ENCODE results near the gene TMEM17. TPM values are rescaled to one million over a fixed set of nuclear protein-coding genes. Genes with fewer than 3 reads are reported as not detected.
A peak's percentile ranks its signal among the peaks of the same experiment; 100 is the strongest.

TMEM17 gene
- total and polyA plus RNA-seq, 8 donors, result 1.8 to 5.0 (median 3.8) TPM

DNA sequence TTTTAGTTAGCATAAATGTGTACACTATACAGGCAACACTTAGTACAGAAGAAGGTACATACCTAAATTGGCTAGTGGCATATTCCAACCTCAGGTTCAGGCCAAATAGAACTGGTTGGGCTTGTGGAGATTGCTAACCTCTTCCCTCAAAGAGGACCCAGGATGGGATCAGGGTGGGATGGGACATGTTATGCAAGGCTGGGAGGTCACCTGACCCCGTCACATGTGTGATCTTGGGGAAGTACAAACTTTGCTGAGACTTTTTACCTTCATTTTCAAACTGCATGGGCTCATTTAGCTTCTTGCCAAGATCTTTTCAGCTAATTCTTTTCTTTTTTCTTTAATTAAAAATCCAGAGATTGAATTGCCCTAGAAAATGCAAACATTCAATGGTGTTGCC, 36.9 kb downstream of the TMEM17 start:
- H3K27ac ChIP-seq, result no peak overlapping the region
- no peaks in the 10 kb centered on the region for H3K36me3 ChIP-seq
- TF ChIP-seq CTCF (IDR thresholded peaks at IDR 0.05), result no peak
- no peak for ATAC-seq
- H3K4me3 ChIP-seq, result no peak overlapping the region
- intact Hi-C loops (cut with DNase I), result no loop called here
- DNase-seq, result no peak
- H3K9me3 ChIP-seq, result no peaks in the 10 kb centered on the region
- H3K27me3 ChIP-seq, result no peaks in the 10 kb centered on the region
- H3K4me1 ChIP-seq, result peaks cover 6 to 18% of the 10 kb centered on the region in 2 donors

GRCh38 chr2:62467475-62468321, 38.3 kb downstream of the TMEM17 start:
- Histone ChIP-seq H3K4me1 (peaks cover 6 to 18% of the 10 kb centered on the region in 2 donors), H3K27ac (peak overlapping the region; percentile 41 to 45), H3K36me3 (no peaks in the 10 kb centered on the region), H3K9me3 (no peaks in the 10 kb centered on the region), H3K27me3 (no peaks in the 10 kb centered on the region), H3K4me3 (no peak overlapping the region)
- intact Hi-C loops (cut with DNase I), result no loop called here
- peak in 1 of 4 donors; percentile 73 for DNase-seq
- ATAC-seq, result peak; percentile 86
- no peak for TF ChIP-seq CTCF (IDR thresholded peaks at IDR 0.05)

GRCh38 chr2:62467100-62467474, 38.9 kb downstream of the TMEM17 start:
- intact Hi-C loops (cut with DNase I), result no loop called here
- ATAC-seq (no peak), DNase-seq (no peak)
- no peak for TF ChIP-seq CTCF (IDR thresholded peaks at IDR 0.05)
- Histone ChIP-seq H3K4me3 (no peak overlapping the region), H3K4me1 (peaks cover under 1 to 18% of the 10 kb centered on the region in 2 donors), H3K27me3 (no peaks in the 10 kb centered on the region), H3K36me3 (no peaks in the 10 kb centered on the region), H3K9me3 (no peaks in the 10 kb centered on the region), H3K27ac (peak overlapping the region; percentile 41 to 45)

DNA sequence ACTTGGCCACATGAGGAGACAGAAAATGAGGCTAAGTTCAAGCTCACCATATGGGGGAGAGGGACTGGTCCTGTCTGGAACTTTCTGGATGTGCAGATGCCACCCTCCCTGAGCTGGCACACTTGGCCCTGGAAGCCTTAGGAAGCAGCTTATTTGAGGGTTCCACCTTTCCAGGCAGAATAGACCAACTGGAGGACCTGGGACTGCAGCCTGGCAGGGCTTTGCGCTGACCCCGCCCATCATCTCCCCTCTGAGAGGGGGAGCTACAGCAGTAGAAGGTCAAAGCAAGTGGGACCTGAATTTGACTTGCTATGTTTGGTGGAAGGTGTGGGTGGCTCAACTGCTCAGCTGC, 39.5 kb downstream of the TMEM17 start:
- no peaks in the 10 kb centered on the region for H3K9me3 ChIP-seq
- H3K27me3 ChIP-seq, result no peaks in the 10 kb centered on the region
- peaks cover 0 to 18% of the 10 kb centered on the region in 2 donors for H3K4me1 ChIP-seq
- no peak for TF ChIP-seq CTCF (IDR thresholded peaks at IDR 0.05)
- H3K36me3 ChIP-seq, result no peaks in the 10 kb centered on the region
- DNase-seq (no peak), ATAC-seq (no peak)
- no peak overlapping the region for H3K27ac ChIP-seq
- H3K4me3 ChIP-seq, result no peak overlapping the region
- intact Hi-C loops (cut with DNase I), result no loop called here

GRCh38 chr2:62465741-62466502, 40.1 kb downstream of the TMEM17 start:
- no peak for TF ChIP-seq CTCF (IDR thresholded peaks at IDR 0.05)
- DNase-seq, result peak in 1 of 4 donors; percentile 66

More at GRCh38 chr2:62465741-62466502, 40.1 kb downstream of the TMEM17 start:
- Histone ChIP-seq H3K9me3 (no peaks in the 10 kb centered on the region), H3K4me3 (no peak overlapping the region), H3K4me1 (peaks cover 0 to 18% of the 10 kb centered on the region in 2 donors), H3K27me3 (no peaks in the 10 kb centered on the region), H3K27ac (no peak overlapping the region), H3K36me3 (no peaks in the 10 kb centered on the region)
- no peak for ATAC-seq
- intact Hi-C loops (cut with DNase I), result no loop called here
